T-cell (primary cell): ENCODE measurements around the gene SH3PXD2B. TPM values are rescaled to one million over a fixed set of nuclear protein-coding genes. Genes with fewer than 3 reads are reported as not detected.

Experiments used
- ATAC-seq, 4 experiments: fragments of 200-7000 bp in 3 of 4; fragments of 150-1000 bp in 1 of 4; cut with Tn5 transposase; replicated peaks in 1 of 4; 1 replicate in 3 of 4; 2 replicates in 1 of 4; pipeline ENCODE4 v1.10.0; 2021; ENCODE audit warnings: moderate library complexity in 3 of 4, mild to moderate bottlenecking in 2 of 4, moderate number of reproducible peaks in 1 of 4
- CTCF ChIA-PET, 2 donors: fragments of 300-600 bp; sonication (Branson Sonifier 250); formaldehyde crosslinking; loops; one replicate each; lab custom pipeline; 2022; ENCODE audit warnings: antibody characterized with exemption in 2 of 2; lab: Charles Lee
- POLR2A ChIA-PET, 2 donors: fragments of 300-600 bp; sonication (Branson Sonifier 250); formaldehyde crosslinking; loops; one replicate each; lab custom pipeline; 2022; ENCODE audit warnings: antibody characterized with exemption in 2 of 2; lab: Charles Lee
- DNase-seq, 35 experiments: peaks; one replicate each; pipeline versions ENCODE4 v3.0.0 to v3.0.0-alpha.2; 2013 to 2023
- H3K27ac ChIP-seq: one replicate; pipeline ENCODE4 v1.5.1; 2013; ENCODE audit warnings: low read length
- H3K27me3 ChIP-seq, 2 experiments: replicated peaks in 1 of 2; 1 replicate in 1 of 2; 2 replicates in 1 of 2; pipeline versions ENCODE4 v1.6.1 to v1.7.0; 2013; ENCODE audit warnings: low read length in 1 of 2, mixed read lengths in 1 of 2; ENCODE audit not compliant: control insufficient read depth in 2 of 2, insufficient read depth in 2 of 2; ENCODE audit errors: extremely low read depth in 1 of 2
- H3K36me3 ChIP-seq, 2 donors: 1 replicate in 1 of 2; 2 replicates in 1 of 2; pipeline versions ENCODE4 v1.6.1 to v1.7.0; 2013; ENCODE audit warnings: low read length in 1 of 2; ENCODE audit not compliant: control insufficient read depth in 2 of 2, insufficient read depth in 1 of 2; ENCODE audit errors: extremely low read depth in 1 of 2
- H3K4me1 ChIP-seq, 2 experiments: 1 replicate in 1 of 2; 2 replicates in 1 of 2; pipeline versions ENCODE4 v1.6.1 to v1.7.0; 2013; ENCODE audit warnings: low read length in 2 of 2, mixed read lengths in 1 of 2; ENCODE audit not compliant: insufficient read depth in 2 of 2, control insufficient read depth in 1 of 2; ENCODE audit errors: extremely low read depth in 1 of 2
- H3K4me3 ChIP-seq, 2 donors: 1 replicate in 1 of 2; 2 replicates in 1 of 2; pipeline versions ENCODE4 v1.5.1 to v1.7.0; 2013; ENCODE audit warnings: mild to moderate bottlenecking in 2 of 2, low read length in 1 of 2, moderate library complexity in 1 of 2; ENCODE audit not compliant: control insufficient read depth in 1 of 2; ENCODE audit errors: extremely low read depth in 1 of 2
- H3K9me3 ChIP-seq: 2 replicates; pipeline ENCODE4 v1.7.0; 2013
- H3K27ac Mint-ChIP-seq, 2 donors: one replicate each; pipeline ENCODE4 v1.8.0; 2020 to 2021; ENCODE audit warnings: mild to moderate bottlenecking in 2 of 2, mixed read lengths in 2 of 2
- H3K27me3 Mint-ChIP-seq, 2 donors: one replicate each; pipeline ENCODE4 v1.8.0; 2021 to 2022; ENCODE audit warnings: mixed read lengths in 2 of 2
- H3K36me3 Mint-ChIP-seq: one replicate; pipeline ENCODE4 v1.8.0; 2021; ENCODE audit warnings: mixed read lengths
- H3K4me1 Mint-ChIP-seq, 3 donors: one replicate each; pipeline ENCODE4 v1.8.0; 2020 to 2022; ENCODE audit warnings: mixed read lengths in 3 of 3, mild to moderate bottlenecking in 1 of 3
- H3K4me3 Mint-ChIP-seq, 3 donors: one replicate each; pipeline ENCODE4 v1.8.0; 2020 to 2022; ENCODE audit warnings: mild to moderate bottlenecking in 3 of 3, mixed read lengths in 3 of 3, moderate library complexity in 3 of 3
- H3K9me3 Mint-ChIP-seq, 3 donors: one replicate each; pipeline ENCODE4 v1.8.0; 2020 to 2022; ENCODE audit warnings: mixed read lengths in 3 of 3
- WGBS: methylation state at CpG from one replicate; pipeline ENCODE4 v1.1.5; 2013; ENCODE audit warnings: missing lambda C conversion rate; ENCODE audit not compliant: insufficient coverage; 5-methylcytosine and 5-hydroxymethylcytosine counted together
- total RNA-seq, 35 experiments: library from RNA in 6 of 35; stranded (reverse) in 6 of 35; fragments of 120-200 nt in 1 of 35; gene quantifications; one replicate each; pipeline versions ENCODE4 v1.2.1 to v1.2.4 and lab custom pipeline; 2013 to 2026

SH3PXD2B gene
- total RNA-seq, result under 1 TPM; 0.15 to 0.69 (median 0.38) TPM
- total RNA-seq (2013), result 0.18 TPM
- 0.04 to 3.1 (median 0.53) reads per million in 29 experiments for total RNA-seq (lab: John Stamatoyannopoulos, UW)

GRCh38 chr5:172454358-172455086 lies at the start of gene SH3PXD2B:
SH3PXD2B (minus strand) TSS chr5:172454525; CDS start chr5:172454352, 173 bp downstream.
- peaks cover 0 to 61% of the 10 kb centered on the region in 2 experiments for H3K27me3 ChIP-seq
- H3K9me3 Mint-ChIP-seq, result no peaks in the 10 kb centered on the region
- ATAC-seq (peak; percentile 66 to 86 (median 80)), DNase-seq (peak in 30 of 35 experiments; percentile 6 to 63 (median 22))
- no peaks in the 10 kb centered on the region for H3K9me3 ChIP-seq
- peaks cover 23 to 32% of the 10 kb centered on the region in 2 donors for H3K27me3 Mint-ChIP-seq
- H3K4me3 Mint-ChIP-seq, result peak within 1 kb of the TSS; percentile 74 to 81 (median 78)
- H3K4me3 ChIP-seq, result peak within 1 kb of the TSS; percentile 28 to 55
- ChIA-PET CTCF (no interaction called here), POLR2A (no interaction called here)
- 7% methylated on average over 87 of the region's 89 CpGs for WGBS
- H3K27ac ChIP-seq, result no peak within 1 kb of the TSS
- no peaks in the 10 kb centered on the region for H3K36me3 Mint-ChIP-seq
- no peaks in the 10 kb centered on the region for H3K36me3 ChIP-seq
- H3K4me1 ChIP-seq, result peaks cover 3 to 16% of the 10 kb centered on the region in 2 experiments
- H3K27ac Mint-ChIP-seq, result no peak within 1 kb of the TSS
- H3K4me1 Mint-ChIP-seq, result peaks cover 11 to 13% (median 12%) of the 10 kb centered on the region in 3 donors

- no CpG with 5 or more reads among the region's 4 CpGs for WGBS
- H3K9me3 Mint-ChIP-seq, result no peaks in the 10 kb centered on the region
- Histone ChIP-seq H3K4me3 (no peak overlapping the region), H3K4me1 (no peaks in the 10 kb centered on the region), H3K27ac (no peak overlapping the region), H3K27me3 (peaks cover 0 to 19% of the 10 kb centered on the region in 2 experiments), H3K36me3 (no peaks in the 10 kb centered on the region), H3K9me3 (no peaks in the 10 kb centered on the region)
- H3K27ac Mint-ChIP-seq, result no peak overlapping the region
- ChIA-PET POLR2A (no interaction called here), CTCF (no interaction called here)
- DNase-seq (peak in 1 of 35 experiments; percentile 16), ATAC-seq (no peak)
- H3K27me3 Mint-ChIP-seq, result peaks cover 21 to 23% of the 10 kb centered on the region in 2 donors
- H3K36me3 Mint-ChIP-seq, result no peaks in the 10 kb centered on the region
- no peaks in the 10 kb centered on the region for H3K4me1 Mint-ChIP-seq
- no peak overlapping the region for H3K4me3 Mint-ChIP-seq
Observed at GRCh38 chr5:172502969-172503368, 48.6 kb upstream of the SH3PXD2B start.

GRCh38 chr5:172502410-172502809 lies 48.1 kb upstream of the SH3PXD2B start:
- ChIA-PET CTCF (no interaction called here), POLR2A (no interaction called here)
- Mint-ChIP-seq H3K4me3 (no peak overlapping the region), H3K27me3 (peaks cover 18% of the 10 kb centered on the region in 2 donors), H3K4me1 (no peaks in the 10 kb centered on the region), H3K36me3 (no peaks in the 10 kb centered on the region), H3K27ac (no peak overlapping the region), H3K9me3 (no peaks in the 10 kb centered on the region)
- Histone ChIP-seq H3K4me1 (no peaks in the 10 kb centered on the region), H3K27ac (no peak overlapping the region), H3K27me3 (peaks cover 0 to 23% of the 10 kb centered on the region in 2 experiments), H3K9me3 (no peaks in the 10 kb centered on the region), H3K4me3 (no peak overlapping the region), H3K36me3 (no peaks in the 10 kb centered on the region)
- ATAC-seq (no peak), DNase-seq (peak in 1 of 35 experiments; percentile 4)
- 86% methylated on average over 5 of the region's 8 CpGs for WGBS

- peaks cover 0 to 23% of the 10 kb centered on the region in 2 experiments for H3K27me3 ChIP-seq
- 74% methylated on average over 4 of the region's 7 CpGs for WGBS
- DNase-seq, result peak in 1 of 35 experiments; percentile 10
- H3K9me3 ChIP-seq, result no peaks in the 10 kb centered on the region
- ATAC-seq, result no peak
- Mint-ChIP-seq H3K4me1 (no peaks in the 10 kb centered on the region), H3K27ac (no peak overlapping the region), H3K4me3 (no peak overlapping the region), H3K9me3 (no peaks in the 10 kb centered on the region), H3K27me3 (peaks cover 12 to 13% of the 10 kb centered on the region in 2 donors), H3K36me3 (no peaks in the 10 kb centered on the region)
- POLR2A ChIA-PET, result no interaction called here
- no peak overlapping the region for H3K27ac ChIP-seq
- CTCF ChIA-PET, result no interaction called here
- H3K4me3 ChIP-seq, result no peak overlapping the region
- no peaks in the 10 kb centered on the region for H3K36me3 ChIP-seq
- no peaks in the 10 kb centered on the region for H3K4me1 ChIP-seq
Observed at GRCh38 chr5:172501708-172502320, 47.5 kb upstream of the SH3PXD2B start.

GRCh38 chr5:172499287-172499686 lies 45.0 kb upstream of the SH3PXD2B start:
- ChIA-PET POLR2A (no interaction called here), CTCF (no interaction called here)
- Histone ChIP-seq H3K4me3 (no peak overlapping the region), H3K27ac (no peak overlapping the region), H3K36me3 (no peaks in the 10 kb centered on the region), H3K4me1 (no peaks in the 10 kb centered on the region), H3K27me3 (peaks cover 0 to 25% of the 10 kb centered on the region in 2 experiments), H3K9me3 (no peaks in the 10 kb centered on the region)
- Mint-ChIP-seq H3K4me3 (no peak overlapping the region), H3K36me3 (no peaks in the 10 kb centered on the region), H3K4me1 (no peaks in the 10 kb centered on the region), H3K27ac (no peak overlapping the region), H3K27me3 (peaks cover 4 to 8% of the 10 kb centered on the region in 2 donors), H3K9me3 (peaks cover 0 to 3% (median 3%) of the 10 kb centered on the region in 3 donors)
- DNase-seq (peak in 1 of 35 experiments; percentile 8), ATAC-seq (no peak)
- whole genome bisulfite sequencing, result 64% methylated on average over 2 of the region's 2 CpGs

GRCh38 chr5:172498431-172499129 lies 44.3 kb upstream of the SH3PXD2B start:
- Mint-ChIP-seq H3K36me3 (no peaks in the 10 kb centered on the region), H3K4me3 (no peak overlapping the region), H3K9me3 (peaks cover 0 to 3% (median 3%) of the 10 kb centered on the region in 3 donors), H3K4me1 (no peaks in the 10 kb centered on the region), H3K27me3 (peaks cover 6 to 10% of the 10 kb centered on the region in 2 donors), H3K27ac (no peak overlapping the region)
- no peaks in the 10 kb centered on the region for H3K9me3 ChIP-seq
- no peak overlapping the region for H3K4me3 ChIP-seq
- 83% methylated on average over 7 of the region's 12 CpGs for WGBS
- POLR2A ChIA-PET, result no interaction called here
- no peaks in the 10 kb centered on the region for H3K36me3 ChIP-seq
- peaks cover 0 to 25% of the 10 kb centered on the region in 2 experiments for H3K27me3 ChIP-seq
- CTCF ChIA-PET, result no interaction called here
- DNase-seq, result peak in 1 of 35 experiments; percentile 0
- no peak overlapping the region for H3K27ac ChIP-seq
- H3K4me1 ChIP-seq, result no peaks in the 10 kb centered on the region
- no peak for ATAC-seq
